Fibroblast of skin of right quadriceps (primary cell): ENCODE results near the gene LRRC32.
"Not testable (repeated sequence)": the region's sequence is repeated elsewhere in the genome, so short reads cannot be mapped to it uniquely, and the experiment has no call there.

Experiments
- DNase-seq: peaks from one replicate; pipeline ENCODE4 v3.0.0-alpha.2; 2013

LRRC32 gene

GRCh38 chr11:76644591-76644990 is 26.0 kb downstream of the LRRC32 start:
- DNase-seq = no peak

- not testable (repeated sequence) for DNase-seq
Observed at GRCh38 chr11:76643711-76644110, 26.8 kb downstream of the LRRC32 start.

- DNase-seq = no peak
Observed at GRCh38 chr11:76642341-76642740, 28.2 kb downstream of the LRRC32 start.

GRCh38 chr11:76641905-76642304 is 28.6 kb downstream of the LRRC32 start:
- DNase-seq = no peak

GRCh38 chr11:76640501-76640900 is 30.0 kb downstream of the LRRC32 start:
- DNase-seq = no peak

GRCh38 chr11:76639621-76640020 is 30.9 kb downstream of the LRRC32 start:
- DNase-seq = no peak

GRCh38 chr11:76638270-76639197 is 32.0 kb downstream of the LRRC32 start:
- no peak for DNase-seq

GRCh38 chr11:76637491-76638269 is 32.9 kb downstream of the LRRC32 start:
- DNase-seq = no peak

- no peak for DNase-seq
Observed at GRCh38 chr11:76636826-76637460, 33.6 kb downstream of the LRRC32 start.

- no peak for DNase-seq
Observed at GRCh38 chr11:76635991-76636738, 34.4 kb downstream of the LRRC32 start.

- no peak for DNase-seq
Observed at GRCh38 chr11:76634886-76635285, 35.7 kb downstream of the LRRC32 start.

GRCh38 chr11:76632492-76632891 is 38.1 kb downstream of the LRRC32 start:
- no peak for DNase-seq

GRCh38 chr11:76631566-76632308 is 38.8 kb downstream of the LRRC32 start:
- DNase-seq = no peak

GRCh38 chr11:76630600-76631281 is 39.8 kb downstream of the LRRC32 start:
- DNase-seq = no peak

GRCh38 chr11:76629853-76630599 is 40.5 kb downstream of the LRRC32 start:
- peak; percentile 35 for DNase-seq

GRCh38 chr11:76629116-76629852 is 41.3 kb downstream of the LRRC32 start:
- peak; percentile 70 for DNase-seq

GRCh38 chr11:76628408-76628947 is 42.1 kb downstream of the LRRC32 start:
- no peak for DNase-seq

- DNase-seq = no peak
Observed at GRCh38 chr11:76627606-76628005, 42.9 kb downstream of the LRRC32 start.

- peak; percentile 65 for DNase-seq
Observed at GRCh38 chr11:76626921-76627401, 43.6 kb downstream of the LRRC32 start.
